GM13977 (cell line): ENCODE measurements around the gene SCYGR3.

ENCODE experiments used
- DNase-seq: peaks from one replicate; pipeline ENCODE4 v3.0.0; 2012; ENCODE audit warnings: low spot score
- in situ Hi-C: fragments of 300-500 bp; cut with MboI; formaldehyde crosslinking; loops from one replicate; pipeline ENCODE4 v1.12.0; 2022; ENCODE audit warnings: low sequenced_read_pairs, low pct_unique_long_range_greater_than_20kb, mixed read lengths, inconsistent platforms; ENCODE audit not compliant: unreplicated experiment
- TF ChIP-seq, protein P1 (sequence below): IDR thresholded peaks from 2 replicates; pipeline ENCODE4 v1.5.1; 2012; ENCODE audit warnings: mild to moderate bottlenecking, control low read depth; ENCODE audit not compliant: insufficient read depth; ENCODE audit errors: extremely low read depth, missing control alignments

SCYGR3 gene

DNA sequence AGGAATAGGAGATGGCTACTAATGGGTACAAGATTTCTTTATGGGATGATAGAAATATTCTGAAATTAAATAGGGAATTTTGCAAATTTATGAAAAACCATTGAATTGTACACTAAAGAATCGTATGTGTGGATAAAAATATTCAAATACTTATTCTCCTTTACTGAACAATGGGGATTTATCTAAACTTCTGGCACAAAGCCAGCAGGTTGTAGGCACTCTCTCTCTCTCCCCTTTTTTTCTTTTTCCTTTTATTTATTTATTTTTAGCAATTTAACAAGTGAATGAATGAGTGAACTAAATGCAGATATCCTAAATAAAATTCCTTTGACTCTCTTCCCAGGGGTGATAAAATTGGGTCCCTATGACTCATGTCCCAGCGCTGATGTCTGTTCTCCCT is 37.8 kb downstream of the SCYGR3 start:
- in situ Hi-C loops, result no loop called here
- DNase-seq, result no peak
- TF ChIP-seq, protein P1, sequence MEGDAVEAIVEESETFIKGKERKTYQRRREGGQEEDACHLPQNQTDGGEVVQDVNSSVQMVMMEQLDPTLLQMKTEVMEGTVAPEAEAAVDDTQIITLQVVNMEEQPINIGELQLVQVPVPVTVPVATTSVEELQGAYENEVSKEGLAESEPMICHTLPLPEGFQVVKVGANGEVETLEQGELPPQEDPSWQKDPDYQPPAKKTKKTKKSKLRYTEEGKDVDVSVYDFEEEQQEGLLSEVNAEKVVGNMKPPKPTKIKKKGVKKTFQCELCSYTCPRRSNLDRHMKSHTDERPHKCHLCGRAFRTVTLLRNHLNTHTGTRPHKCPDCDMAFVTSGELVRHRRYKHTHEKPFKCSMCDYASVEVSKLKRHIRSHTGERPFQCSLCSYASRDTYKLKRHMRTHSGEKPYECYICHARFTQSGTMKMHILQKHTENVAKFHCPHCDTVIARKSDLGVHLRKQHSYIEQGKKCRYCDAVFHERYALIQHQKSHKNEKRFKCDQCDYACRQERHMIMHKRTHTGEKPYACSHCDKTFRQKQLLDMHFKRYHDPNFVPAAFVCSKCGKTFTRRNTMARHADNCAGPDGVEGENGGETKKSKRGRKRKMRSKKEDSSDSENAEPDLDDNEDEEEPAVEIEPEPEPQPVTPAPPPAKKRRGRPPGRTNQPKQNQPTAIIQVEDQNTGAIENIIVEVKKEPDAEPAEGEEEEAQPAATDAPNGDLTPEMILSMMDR, result no peak

DNA sequence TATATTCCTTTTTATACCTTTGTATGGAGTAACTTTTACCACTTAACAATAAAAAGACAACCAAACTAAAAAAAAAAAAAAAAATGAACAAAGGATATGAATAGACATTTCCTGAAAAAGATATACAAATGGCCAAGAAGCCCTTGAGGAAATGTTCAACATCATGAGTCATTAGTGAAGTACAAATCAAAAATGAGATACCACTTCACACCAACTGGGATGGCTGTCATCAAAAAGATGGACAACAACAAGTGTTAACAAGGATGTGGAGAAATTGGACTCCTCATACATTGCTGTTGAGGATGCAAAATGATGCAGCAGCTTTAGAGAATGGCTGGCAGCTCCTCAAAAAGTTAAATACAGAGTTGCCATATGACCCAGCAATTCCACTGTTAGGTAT is 38.5 kb downstream of the SCYGR3 start:
- TF ChIP-seq, protein P1, result no peak

DNA sequence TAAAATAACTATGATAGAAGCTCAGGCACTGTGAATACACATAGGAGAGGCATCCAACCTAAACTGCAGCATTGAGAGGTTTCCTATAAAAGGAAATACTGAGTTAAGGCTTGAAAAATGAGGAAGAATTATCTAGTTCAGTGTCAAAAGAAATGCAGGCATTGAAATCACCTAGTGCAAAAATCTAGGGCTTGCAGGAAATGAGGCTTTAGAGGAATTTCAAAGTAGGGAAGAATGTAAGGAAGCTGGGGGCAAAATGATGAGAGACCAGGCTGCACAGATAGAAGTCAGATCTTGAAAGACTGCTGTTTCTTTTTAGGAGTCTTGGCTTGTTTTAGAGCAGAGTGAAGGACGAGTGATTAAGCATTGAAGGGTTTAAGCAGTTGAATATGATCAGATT is 44.0 kb downstream of the SCYGR3 start:
- in situ Hi-C loops, result no loop called here
- TF ChIP-seq, protein P1, result no peak
- DNase-seq, result no peak

More for the DNA sequence above, 38.5 kb downstream of the SCYGR3 start:
- DNase-seq, result no peak
- in situ Hi-C loops, result no loop called here

DNA sequence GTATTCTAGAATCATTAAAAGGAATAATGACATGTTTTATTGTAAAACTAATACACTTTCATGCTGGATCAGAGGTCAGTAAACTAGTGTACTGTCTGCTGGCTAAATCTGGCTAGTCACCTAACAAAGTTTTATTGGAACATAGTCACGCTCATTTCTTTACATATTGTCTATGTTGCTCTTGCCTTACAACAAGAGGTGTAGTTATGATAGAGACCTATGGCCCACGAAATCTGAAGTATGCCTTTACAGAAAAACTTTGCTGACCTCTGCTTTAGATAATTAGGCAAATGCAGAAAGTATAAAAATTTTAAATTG is 45.8 kb downstream of the SCYGR3 start:
- TF ChIP-seq, protein P1, result no peak
- in situ Hi-C loops, result no loop called here
- no peak for DNase-seq

DNA sequence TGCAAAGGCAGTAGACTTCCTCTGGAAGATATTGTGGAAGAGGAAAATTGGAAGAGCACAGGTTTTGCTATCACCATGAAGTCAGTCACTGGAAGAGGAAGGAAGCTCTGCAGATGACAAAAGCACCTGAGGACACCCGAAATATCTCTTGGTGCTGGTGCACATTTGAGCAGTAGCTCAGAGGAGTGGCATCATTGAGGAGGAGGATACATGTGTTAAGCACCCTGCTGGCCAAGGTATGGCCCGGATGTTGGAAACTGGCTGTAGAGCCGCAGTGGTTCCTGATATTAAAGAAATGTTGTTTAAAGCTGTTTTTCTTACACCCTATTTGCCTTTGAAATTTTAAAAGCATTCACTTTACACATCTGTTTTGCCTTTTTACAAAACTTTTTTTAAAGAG is 48.6 kb downstream of the SCYGR3 start:
- DNase-seq, result no peak
- in situ Hi-C loops, result no loop called here
- TF ChIP-seq, protein P1, result no peak

DNA sequence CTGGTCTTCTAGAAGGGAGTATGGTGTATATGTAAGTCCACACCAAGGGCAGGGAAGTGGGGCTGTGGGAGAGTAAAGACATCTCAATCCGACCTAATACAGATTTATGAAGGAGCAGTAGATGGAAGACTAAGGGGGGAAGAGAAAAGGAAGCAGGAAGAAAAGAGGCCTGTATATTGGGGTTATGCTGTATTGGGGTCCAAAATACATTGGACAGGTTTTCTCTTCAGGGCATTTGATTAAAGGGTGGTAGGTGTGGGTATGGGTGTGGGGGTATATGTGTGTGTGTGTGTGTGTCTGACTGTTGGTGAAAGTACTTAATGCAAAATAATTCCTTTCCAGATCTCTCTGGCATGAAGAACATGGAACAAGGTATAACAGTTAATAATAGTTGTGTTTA is 49.6 kb downstream of the SCYGR3 start:
- TF ChIP-seq, protein P1, result no peak
- DNase-seq, result no peak
- in situ Hi-C loops, result no loop called here
